Measurements from ENCODE around the gene CRIP1.

Gene CRIP1

GRCh38 chr14:105469456-105470349 lies 17.0 kb upstream of the CRIP1 start:
- Histone ChIP-seq H2BK120ac (ENCODE audit: low read depth, low read length) (no peak overlapping the region), H3K9me3 (replicated peaks in 1 of 2; ENCODE audit: control insufficient read depth in 2 of 2, insufficient read depth in 1 of 2, low read depth in 1 of 2, low read length in 2 of 2) (no peaks in the 10 kb centered on the region), H4K91ac (ENCODE audit: low read depth, low read length, poor library complexity) (no peak overlapping the region), H3K4me3 (ENCODE audit: low read length in 2 of 2) (no peak overlapping the region), H4K8ac (ENCODE audit: low read depth, low read length) (peak overlapping the region; percentile 17), H2BK15ac (ENCODE audit: low read length) (no peak overlapping the region), H3K23ac (ENCODE audit: low read depth, low read length, poor library complexity) (peak overlapping the region; percentile 96), H3K9ac (ENCODE audit: low read depth, low read length, poor library complexity) (no peak overlapping the region), H3K4me2 (ENCODE audit: insufficient read depth, low read length, poor library complexity, severe bottlenecking) (no peak overlapping the region), H2BK12ac (ENCODE audit: low read length) (no peak overlapping the region), H3K27me3 (ENCODE audit: control insufficient read depth in 3 of 3, insufficient read depth in 3 of 3, low read depth in 1 of 3, low read length in 3 of 3) (peaks cover 0 to under 1% (median 0%) of the 10 kb centered on the region in 3 experiments), H3K27ac (replicated peaks; ENCODE audit: low read length) (no peak overlapping the region), H3K14ac (ENCODE audit: low read length) (peak overlapping the region; percentile 38), H3K79me1 (ENCODE audit: low read depth, low read length) (peaks cover 3% of the 10 kb centered on the region), H3K36me3 (replicated peaks in 1 of 2; ENCODE audit: control insufficient read depth in 2 of 2, insufficient read depth in 2 of 2, low read length in 2 of 2) (peaks cover 22 to 58% of the 10 kb centered on the region in 2 donors), H3K4me1 (ENCODE audit: control insufficient read depth in 2 of 2, insufficient read depth in 1 of 2, low read depth in 1 of 2, low read length in 2 of 2) (peaks cover 17 to 30% of the 10 kb centered on the region in 2 donors), H3K4ac (ENCODE audit: low read length) (no peak overlapping the region), H2BK5ac (ENCODE audit: low read length) (peak overlapping the region; percentile 66), H2AK5ac (ENCODE audit: low read depth, low read length) (peak overlapping the region; percentile 46), H3K18ac (ENCODE audit: low read length) (peak overlapping the region; percentile 57), H2AFZ (ENCODE audit: low read length) (no peak overlapping the region)
- DNase-seq (ENCODE audit: low spot score): no peak
- no CpG with 5 or more reads among the region's 54 CpGs for WGBS, 2 donors (ENCODE audit: extremely low coverage in 2 of 2, insufficient read length in 2 of 2, insufficient replicate concordance in 1 of 2)

GRCh38 chr14:105470350-105471296 lies 16.1 kb upstream of the CRIP1 start:
- peak overlapping the region; percentile 58 for H2BK12ac ChIP-seq (ENCODE audit: low read length)
- peaks cover 0 to 9% (median 6%) of the 10 kb centered on the region in 3 experiments for H3K27me3 ChIP-seq (ENCODE audit: control insufficient read depth in 3 of 3, insufficient read depth in 3 of 3, low read depth in 1 of 3, low read length in 3 of 3)
- H3K4me1 ChIP-seq (ENCODE audit: control insufficient read depth in 2 of 2, insufficient read depth in 1 of 2, low read depth in 1 of 2, low read length in 2 of 2): peaks cover 21 to 34% of the 10 kb centered on the region in 2 donors
- no peak overlapping the region for H3K23ac ChIP-seq (ENCODE audit: low read depth, low read length, poor library complexity)
- H3K4me2 ChIP-seq (ENCODE audit: insufficient read depth, low read length, poor library complexity, severe bottlenecking): no peak overlapping the region
- no peak overlapping the region for H4K91ac ChIP-seq (ENCODE audit: low read depth, low read length, poor library complexity)
- no peak overlapping the region for H3K4ac ChIP-seq (ENCODE audit: low read length)
- H3K79me1 ChIP-seq (ENCODE audit: low read depth, low read length): peaks cover 6% of the 10 kb centered on the region
- H2BK5ac ChIP-seq (ENCODE audit: low read length): peak overlapping the region; percentile 66
- no peak overlapping the region for H2BK15ac ChIP-seq (ENCODE audit: low read length)
- no peak overlapping the region for H3K4me3 ChIP-seq (ENCODE audit: low read length in 2 of 2)
- peaks cover 0 to 2% of the 10 kb centered on the region in 2 donors for H3K9me3 ChIP-seq (replicated peaks in 1 of 2; ENCODE audit: control insufficient read depth in 2 of 2, insufficient read depth in 1 of 2, low read depth in 1 of 2, low read length in 2 of 2)
- H4K8ac ChIP-seq (ENCODE audit: low read depth, low read length): no peak overlapping the region
- H2AK5ac ChIP-seq (ENCODE audit: low read depth, low read length): peak overlapping the region; percentile 90
- peaks cover 14 to 49% of the 10 kb centered on the region in 2 donors for H3K36me3 ChIP-seq (replicated peaks in 1 of 2; ENCODE audit: control insufficient read depth in 2 of 2, insufficient read depth in 2 of 2, low read length in 2 of 2)
- no peak overlapping the region for H2AFZ ChIP-seq (ENCODE audit: low read length)
- no peak overlapping the region for H3K14ac ChIP-seq (ENCODE audit: low read length)
- no peak for DNase-seq (ENCODE audit: low spot score)
- no CpG with 5 or more reads among the region's 34 CpGs for WGBS, 2 donors (ENCODE audit: extremely low coverage in 2 of 2, insufficient read length in 2 of 2, insufficient replicate concordance in 1 of 2)
- H2BK120ac ChIP-seq (ENCODE audit: low read depth, low read length): no peak overlapping the region
- peak overlapping the region; percentile 30 for H3K27ac ChIP-seq (replicated peaks; ENCODE audit: low read length)
- peak overlapping the region; percentile 77 for H3K9ac ChIP-seq (ENCODE audit: low read depth, low read length, poor library complexity)
- H3K18ac ChIP-seq (ENCODE audit: low read length): peak overlapping the region; percentile 80

DNA sequence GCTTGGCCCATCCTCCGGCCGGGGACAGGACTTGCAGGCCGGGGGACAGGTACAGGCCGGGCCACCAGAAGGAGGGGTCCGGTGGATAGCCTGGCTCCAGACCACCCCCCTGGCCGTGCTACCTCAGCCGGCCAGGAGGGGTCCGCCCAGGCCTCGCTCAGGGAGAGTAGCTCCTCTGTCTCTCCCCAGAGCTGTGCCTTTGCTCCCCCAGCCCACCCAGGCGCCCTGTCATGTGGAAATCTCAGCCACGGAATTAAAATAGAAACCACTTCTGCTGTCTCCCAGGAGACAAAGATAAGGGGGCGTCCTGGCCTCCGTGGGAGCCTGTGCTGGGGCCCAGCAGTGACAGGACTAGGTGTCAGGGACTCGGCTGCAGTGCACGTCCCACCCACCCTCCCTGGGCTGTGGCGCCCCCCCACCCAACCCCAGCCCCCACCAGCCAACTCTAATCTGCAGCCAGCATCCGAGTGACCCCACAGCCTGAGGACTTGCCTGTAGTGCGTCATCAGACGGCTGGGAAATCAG lies 15.3 kb upstream of the CRIP1 start:
- Histone ChIP-seq H2BK5ac (ENCODE audit: low read length) (peak overlapping the region; percentile 66), H3K9ac (ENCODE audit: low read depth, low read length, poor library complexity) (no peak overlapping the region), H3K4me3 (ENCODE audit: low read length in 2 of 2) (no peak overlapping the region), H3K23ac (ENCODE audit: low read depth, low read length, poor library complexity) (no peak overlapping the region), H3K36me3 (replicated peaks in 1 of 2; ENCODE audit: control insufficient read depth in 2 of 2, insufficient read depth in 2 of 2, low read length in 2 of 2) (peaks cover 11 to 43% of the 10 kb centered on the region in 2 donors), H2BK15ac (ENCODE audit: low read length) (no peak overlapping the region), H3K27ac (replicated peaks; ENCODE audit: low read length) (no peak overlapping the region), H4K91ac (ENCODE audit: low read depth, low read length, poor library complexity) (no peak overlapping the region), H3K4me1 (ENCODE audit: control insufficient read depth in 2 of 2, insufficient read depth in 1 of 2, low read depth in 1 of 2, low read length in 2 of 2) (peaks cover 25 to 40% of the 10 kb centered on the region in 2 donors), H2AFZ (ENCODE audit: low read length) (no peak overlapping the region), H3K27me3 (ENCODE audit: control insufficient read depth in 3 of 3, insufficient read depth in 3 of 3, low read depth in 1 of 3, low read length in 3 of 3) (peaks cover 0 to 17% (median 14%) of the 10 kb centered on the region in 3 experiments), H3K4me2 (ENCODE audit: insufficient read depth, low read length, poor library complexity, severe bottlenecking) (no peak overlapping the region), H3K4ac (ENCODE audit: low read length) (no peak overlapping the region), H3K14ac (ENCODE audit: low read length) (no peak overlapping the region), H3K9me3 (replicated peaks in 1 of 2; ENCODE audit: control insufficient read depth in 2 of 2, insufficient read depth in 1 of 2, low read depth in 1 of 2, low read length in 2 of 2) (peaks cover 0 to 2% of the 10 kb centered on the region in 2 donors), H2AK5ac (ENCODE audit: low read depth, low read length) (no peak overlapping the region), H4K8ac (ENCODE audit: low read depth, low read length) (no peak overlapping the region), H2BK120ac (ENCODE audit: low read depth, low read length) (no peak overlapping the region), H2BK12ac (ENCODE audit: low read length) (peak overlapping the region; percentile 58), H3K18ac (ENCODE audit: low read length) (peak overlapping the region; percentile 80), H3K79me1 (ENCODE audit: low read depth, low read length) (peaks cover 8% of the 10 kb centered on the region)
- no CpG with 5 or more reads among the region's 19 CpGs for WGBS, 2 donors (ENCODE audit: extremely low coverage in 2 of 2, insufficient read length in 2 of 2, insufficient replicate concordance in 1 of 2)
- no peak for DNase-seq (ENCODE audit: low spot score)

All from neuronal stem cell (in vitro differentiated cells).